ENCODE measurements around the gene STOX2.

GRCh38 chr4:183860119-183860518 is 45.0 kb upstream of the STOX2 start:
- TF ChIP-seq POLR2A (IDR thresholded peaks at IDR 0.05) (no peak), CTCF (IDR thresholded peaks at IDR 0.05) (no peak)
